ENCODE data around the gene PDZRN3. TPM values are rescaled to one million over a fixed set of nuclear protein-coding genes. Genes with fewer than 3 reads are reported as not detected.

PDZRN3 gene
- total RNA-seq, 1 experiment from 2014 or later: 5.9 TPM

GRCh38 chr3:73352841-73353645, 271.7 kb downstream of the PDZRN3 start:
- Histone ChIP-seq H2AFZ (ENCODE audit: low read length) (no peak overlapping the region), H2AK5ac (ENCODE audit: insufficient read length, low read length) (no peak overlapping the region), H3K18ac (ENCODE audit: insufficient read length, low read depth, low read length) (no peak overlapping the region), H3K4me1 (ENCODE audit: insufficient read depth, low read length) (no peaks in the 10 kb centered on the region), H3K9me3 (ENCODE audit: control insufficient read depth, low read depth, low read length) (no peaks in the 10 kb centered on the region), H3K14ac (ENCODE audit: insufficient read depth, low read length) (no peak overlapping the region), H4K8ac (replicated peaks; ENCODE audit: insufficient read length, low read depth, low read length) (no peak overlapping the region), H3K79me2 (ENCODE audit: insufficient read depth, low read length) (no peaks in the 10 kb centered on the region), H3K9ac (ENCODE audit: extremely low read depth, insufficient read length, low read length) (no peak overlapping the region), H2BK120ac (ENCODE audit: low read depth, low read length, poor library complexity, severe bottlenecking) (no peak overlapping the region), H3K79me1 (ENCODE audit: insufficient read depth, low read depth, low read length, poor library complexity, severe bottlenecking) (no peaks in the 10 kb centered on the region), H3K23ac (ENCODE audit: insufficient read length, low read depth, low read length) (no peak overlapping the region), H2BK15ac (ENCODE audit: low read depth, low read length) (no peak overlapping the region), H3K27ac (ENCODE audit: insufficient read length, low read depth, low read length) (no peak overlapping the region), H4K20me1 (ENCODE audit: control insufficient read depth, insufficient read depth, insufficient read length) (no peaks in the 10 kb centered on the region), H3K56ac (ENCODE audit: insufficient read length, low read depth, low read length) (no peak overlapping the region), H3K27me3 (ENCODE audit: insufficient read depth, low read length) (no peaks in the 10 kb centered on the region), H4K5ac (ENCODE audit: insufficient read length, low read depth, low read length) (no peak overlapping the region), H3K4me2 (ENCODE audit: insufficient read depth, insufficient read length, low read length) (no peak overlapping the region), H3T11ph (ENCODE audit: low read length) (no peak overlapping the region), H2BK20ac (ENCODE audit: low read depth, low read length, poor library complexity, severe bottlenecking) (no peak overlapping the region), H3K4ac (ENCODE audit: low read depth, low read length) (no peak overlapping the region), H3K23me2 (ENCODE audit: insufficient read length, low read depth, low read length, poor library complexity, severe bottlenecking) (no peaks in the 10 kb centered on the region), H2BK5ac (ENCODE audit: insufficient read length, low read length) (no peak overlapping the region), H4K91ac (ENCODE audit: insufficient read length, low read depth, low read length) (no peak overlapping the region), H2BK12ac (ENCODE audit: insufficient read length, low read depth, low read length) (no peak overlapping the region)
- Mint-ChIP-seq H3K4me1 (peaks cover 0 to 6% of the 10 kb centered on the region in 2 experiments; a peak in 2 of 4 replicates), H3K9me3 (no peaks in the 10 kb centered on the region; a peak in 1 of 5 replicates), H3K4me3 (no peak overlapping the region), H3K27me3 (ENCODE audit: low read depth) (no peaks in the 10 kb centered on the region), H3K27ac (no peak overlapping the region), H3K36me3 (ENCODE audit: insufficient read depth in 1 of 3, low read depth in 3 of 3) (no peaks in the 10 kb centered on the region)
- no peak for TF ChIP-seq CTCF (conservative IDR thresholded peaks at IDR 0.05)
- no CpG with 5 or more reads among the region's 8 CpGs for WGBS (ENCODE audit: extremely low coverage, insufficient read length, low lambda C conversion rate)
- DNase-seq: no peak

Data from H9 (cell line).